ENCODE measurements around the gene PAGE4.

PAGE4 gene

GRCh38 chrX:49877397-49878101 is 48.4 kb downstream of the PAGE4 start:
- DNase-seq: no peak

GRCh38 chrX:49878128-49878833 is 49.2 kb downstream of the PAGE4 start:
- DNase-seq: no peak

- peak; percentile 76 for DNase-seq
Observed at GRCh38 chrX:49878834-49879655, 49.9 kb downstream of the PAGE4 start, which contains the start of gene USP27X. TSS of gene USP27X (plus strand) at chrX:49879484. CDS start at chrX:49880308, 824 bp downstream.

GRCh38 chrX:49879656-49880277 is 50.7 kb downstream of the PAGE4 start:
- DNase-seq: no peak

DNA sequence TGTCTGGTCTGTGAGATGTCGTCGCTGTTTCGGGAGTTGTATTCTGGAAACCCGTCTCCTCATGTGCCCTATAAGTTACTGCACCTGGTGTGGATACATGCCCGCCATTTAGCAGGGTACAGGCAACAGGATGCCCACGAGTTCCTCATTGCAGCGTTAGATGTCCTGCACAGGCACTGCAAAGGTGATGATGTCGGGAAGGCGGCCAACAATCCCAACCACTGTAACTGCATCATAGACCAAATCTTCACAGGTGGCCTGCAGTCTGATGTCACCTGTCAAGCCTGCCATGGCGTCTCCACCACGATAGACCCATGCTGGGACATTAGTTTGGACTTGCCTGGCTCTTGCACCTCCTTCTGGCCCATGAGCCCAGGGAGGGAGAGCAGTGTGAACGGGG is 51.6 kb downstream of the PAGE4 start:
- DNase-seq: no peak

Measured in stimulated activated CD4-positive, alpha-beta T cell treated with anti-CD3 and anti-CD28 coated beads, Interleukin-15, amount 100 ng/mL, for 24 hours (primary cell).